PC-9 (cell line): ENCODE measurements around the gene TYSND1. TPM values are rescaled to one million over a fixed set of nuclear protein-coding genes. Genes with fewer than 3 reads are reported as not detected.
"Not testable (repeated sequence)": the region's sequence is repeated elsewhere in the genome, so short reads cannot be mapped to it uniquely, and the experiment has no call there.

Experiments
- BruUV-seq: library from RNA; stranded (reverse); fragments of 400-500 nt; replicated peaks from 2 replicates; lab custom pipeline; 2021; lab: Mats Ljungman, UMichigan
- CTCF ChIA-PET: fragments of 300-600 bp; sonication (Branson Sonifier 250); formaldehyde crosslinking; loops from one replicate; lab custom pipeline; 2022; ENCODE audit warnings: antibody characterized with exemption; lab: Charles Lee
- POLR2A ChIA-PET: fragments of 300-600 bp; sonication (Branson Sonifier 250); formaldehyde crosslinking; loops from one replicate; lab custom pipeline; 2022; ENCODE audit warnings: antibody characterized with exemption; ENCODE audit not compliant: unreplicated experiment; lab: Charles Lee
- DNase-seq, 2 experiments: peaks; one replicate each; pipeline versions ENCODE4 v3.0.0 to v3.0.0-alpha.2; 2015 to 2022; ENCODE audit warnings: mixed read lengths in 1 of 2
- H2AFZ ChIP-seq: fragments of 200-600 bp; sonication (generic); 2 replicates; pipeline ENCODE4 v1.8.1; 2017; ENCODE audit warnings: antibody characterized with exemption
- H3F3A ChIP-seq: fragments of 200-600 bp; sonication (generic); 2 replicates; pipeline ENCODE4 v1.8.1; 2017; ENCODE audit warnings: antibody characterized with exemption, mild to moderate bottlenecking, low read depth; ENCODE audit not compliant: insufficient read depth
- H3K27ac ChIP-seq: fragments of 200-600 bp; sonication (generic); 2 replicates; pipeline ENCODE4 v1.6.1; 2016; ENCODE audit warnings: mixed run types
- H3K27me3 ChIP-seq: fragments of 200-600 bp; sonication (generic); 2 replicates; pipeline ENCODE4 v1.6.1; 2016; ENCODE audit warnings: low read depth, mixed run types; ENCODE audit not compliant: insufficient read depth
- H3K36me3 ChIP-seq: fragments of 200-600 bp; sonication (generic); 2 replicates; pipeline ENCODE4 v1.6.1; 2016; ENCODE audit warnings: low read depth, mixed run types
- H3K4me1 ChIP-seq: fragments of 200-600 bp; sonication (generic); replicated peaks from 2 replicates; pipeline ENCODE4 v1.6.1; 2016; ENCODE audit warnings: mixed run types; ENCODE audit not compliant: insufficient read depth
- H3K4me2 ChIP-seq: fragments of 200-600 bp; sonication (generic); 2 replicates; pipeline ENCODE4 v1.6.1; 2017; ENCODE audit warnings: mixed run types
- H3K4me3 ChIP-seq: fragments of 200-600 bp; sonication (generic); 2 replicates; pipeline ENCODE4 v1.6.1; 2016; ENCODE audit warnings: mixed run types
- H3K79me2 ChIP-seq: fragments of 200-600 bp; sonication (generic); 2 replicates; pipeline ENCODE4 v1.6.1; 2017; ENCODE audit warnings: low read depth, mixed run types
- H3K9me2 ChIP-seq: fragments of 200-600 bp; sonication (generic); 2 replicates; pipeline ENCODE4 v1.8.1; 2017; ENCODE audit warnings: mild to moderate bottlenecking; ENCODE audit not compliant: insufficient read depth
- H3K9me3 ChIP-seq: fragments of 200-600 bp; sonication (generic); 2 replicates; pipeline ENCODE4 v1.8.1; 2016; ENCODE audit warnings: low read depth; ENCODE audit not compliant: insufficient read depth
- H4K20me1 ChIP-seq: fragments of 200-600 bp; sonication (generic); 2 replicates; pipeline ENCODE4 v1.8.1; 2017; ENCODE audit not compliant: insufficient read depth
- EZH2 ChIP-seq: fragments of 200-600 bp; sonication (generic); IDR thresholded peaks from 2 replicates; pipeline ENCODE4 v1.8.0; 2017; ENCODE audit warnings: antibody characterized with exemption, low read depth
- intact Hi-C: fragments of 100-400 bp; cut with micrococcal nuclease; formaldehyde crosslinking; loops from one replicate; pipeline ENCODE4 v1.10.0; 2022; ENCODE audit not compliant: unreplicated experiment
- total RNA-seq: library from RNA; stranded (reverse); gene quantifications from 2 replicates; pipeline ENCODE4 v1.2.3, GENCODE V29; 2021
- TF ChIP-seq, protein P1 (sequence below): fragments of 200-600 bp; sonication (generic); conservative IDR thresholded peaks from 2 replicates; pipeline ENCODE4 v1.6.1; 2017; ENCODE audit warnings: mixed run types, antibody characterized with exemption, mild to moderate bottlenecking, moderate library complexity

The TYSND1 gene
- total RNA-seq, 1 experiment from 2014 or later: 28.0 TPM

DNA sequence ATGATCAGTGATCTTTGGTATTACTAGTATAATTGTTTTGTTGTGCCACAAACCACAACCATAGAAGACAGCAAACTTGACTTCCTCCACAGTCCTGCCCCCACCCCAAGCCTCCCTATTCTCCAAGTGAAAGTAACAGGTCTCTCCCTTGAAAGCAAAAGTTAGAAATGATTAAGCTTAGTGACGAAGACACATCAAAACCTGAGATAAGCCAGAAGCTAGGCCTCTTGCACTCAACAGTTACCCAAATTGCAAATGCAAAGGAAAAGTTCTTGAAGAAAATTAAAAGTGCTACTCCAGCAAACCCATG, 16.3 kb upstream of the TYSND1 start:
- Histone ChIP-seq H4K20me1 (peaks cover 70% of the 10 kb centered on the region), H3K4me1 (peaks cover 3% of the 10 kb centered on the region; the same call in 1 of the 2 replicates), H3K27me3 (no peaks in the 10 kb centered on the region), H2AFZ (no peak overlapping the region), H3K36me3 (peaks cover 62% of the 10 kb centered on the region), H3K9me2 (no peaks in the 10 kb centered on the region), H3K79me2 (peaks cover 79% of the 10 kb centered on the region), H3K4me2 (no peak overlapping the region), H3K27ac (no peak overlapping the region), H3F3A (peaks cover 10% of the 10 kb centered on the region; the same call in 1 of the 2 replicates), H3K4me3 (no peak overlapping the region), H3K9me3 (no peaks in the 10 kb centered on the region)
- CTCF ChIA-PET: no interaction called here
- intact Hi-C loops: no loop called here
- no peak for DNase-seq
- no peak for TF ChIP-seq EZH2
- TF ChIP-seq, protein P1, sequence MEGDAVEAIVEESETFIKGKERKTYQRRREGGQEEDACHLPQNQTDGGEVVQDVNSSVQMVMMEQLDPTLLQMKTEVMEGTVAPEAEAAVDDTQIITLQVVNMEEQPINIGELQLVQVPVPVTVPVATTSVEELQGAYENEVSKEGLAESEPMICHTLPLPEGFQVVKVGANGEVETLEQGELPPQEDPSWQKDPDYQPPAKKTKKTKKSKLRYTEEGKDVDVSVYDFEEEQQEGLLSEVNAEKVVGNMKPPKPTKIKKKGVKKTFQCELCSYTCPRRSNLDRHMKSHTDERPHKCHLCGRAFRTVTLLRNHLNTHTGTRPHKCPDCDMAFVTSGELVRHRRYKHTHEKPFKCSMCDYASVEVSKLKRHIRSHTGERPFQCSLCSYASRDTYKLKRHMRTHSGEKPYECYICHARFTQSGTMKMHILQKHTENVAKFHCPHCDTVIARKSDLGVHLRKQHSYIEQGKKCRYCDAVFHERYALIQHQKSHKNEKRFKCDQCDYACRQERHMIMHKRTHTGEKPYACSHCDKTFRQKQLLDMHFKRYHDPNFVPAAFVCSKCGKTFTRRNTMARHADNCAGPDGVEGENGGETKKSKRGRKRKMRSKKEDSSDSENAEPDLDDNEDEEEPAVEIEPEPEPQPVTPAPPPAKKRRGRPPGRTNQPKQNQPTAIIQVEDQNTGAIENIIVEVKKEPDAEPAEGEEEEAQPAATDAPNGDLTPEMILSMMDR: no peak
- BruUV-seq: no TSS peak
- POLR2A ChIA-PET: no interaction called here

DNA sequence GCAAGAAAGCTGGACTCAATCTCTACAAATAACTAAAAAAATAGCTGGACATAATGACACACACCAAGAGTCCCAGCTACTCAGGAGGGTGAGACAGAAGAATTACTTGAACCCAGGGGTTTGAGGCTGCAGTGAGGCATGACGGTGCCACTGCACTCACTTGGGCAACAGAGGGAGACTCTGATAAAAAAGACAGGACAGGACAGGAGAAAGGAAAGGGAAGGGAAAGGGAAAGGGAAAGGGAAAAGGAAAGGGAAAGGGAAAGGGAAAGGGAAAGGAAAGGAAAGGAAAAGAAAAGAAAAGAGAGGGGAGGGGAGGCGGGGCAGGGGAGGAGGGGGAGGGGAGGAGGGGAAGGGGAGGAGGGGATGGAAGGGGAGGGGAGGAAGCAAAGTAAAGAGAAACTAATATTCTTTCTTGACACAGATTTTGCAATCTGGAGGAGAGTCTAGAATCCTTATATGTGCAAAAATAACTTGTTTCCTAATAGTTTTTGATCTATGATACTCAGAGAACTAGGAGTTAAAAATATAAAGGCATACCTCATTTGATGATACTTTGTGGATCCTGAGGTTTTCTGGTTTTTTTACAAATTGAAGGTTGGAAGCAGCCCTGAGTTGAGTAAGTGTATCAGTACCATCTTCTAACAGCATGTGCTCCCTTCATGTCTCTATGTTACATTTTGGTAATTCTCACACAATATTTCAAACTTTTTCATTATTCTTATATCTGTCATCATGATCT, 15.8 kb upstream of the TYSND1 start:
- no peaks in the 10 kb centered on the region for H3K9me3 ChIP-seq
- H3K4me3 ChIP-seq: no peak overlapping the region
- H3K4me2 ChIP-seq: no peak overlapping the region
- no peaks in the 10 kb centered on the region for H3K9me2 ChIP-seq
- BruUV-seq: no TSS peak
- TF ChIP-seq, protein P1: no peak
- no peak for TF ChIP-seq EZH2
- H3K4me1 ChIP-seq: no peaks in the 10 kb centered on the region
- intact Hi-C loops: no loop called here
- H3K79me2 ChIP-seq: peaks cover 74% of the 10 kb centered on the region
- H3K27me3 ChIP-seq: no peaks in the 10 kb centered on the region
- peaks cover 10% of the 10 kb centered on the region; the same call in 1 of the 2 replicates for H3F3A ChIP-seq
- ChIA-PET POLR2A (no interaction called here), CTCF (no interaction called here)
- peaks cover 59% of the 10 kb centered on the region for H3K36me3 ChIP-seq
- no peak overlapping the region for H3K27ac ChIP-seq
- no peak overlapping the region for H2AFZ ChIP-seq
- peaks cover 65% of the 10 kb centered on the region for H4K20me1 ChIP-seq
- no peak for DNase-seq

DNA sequence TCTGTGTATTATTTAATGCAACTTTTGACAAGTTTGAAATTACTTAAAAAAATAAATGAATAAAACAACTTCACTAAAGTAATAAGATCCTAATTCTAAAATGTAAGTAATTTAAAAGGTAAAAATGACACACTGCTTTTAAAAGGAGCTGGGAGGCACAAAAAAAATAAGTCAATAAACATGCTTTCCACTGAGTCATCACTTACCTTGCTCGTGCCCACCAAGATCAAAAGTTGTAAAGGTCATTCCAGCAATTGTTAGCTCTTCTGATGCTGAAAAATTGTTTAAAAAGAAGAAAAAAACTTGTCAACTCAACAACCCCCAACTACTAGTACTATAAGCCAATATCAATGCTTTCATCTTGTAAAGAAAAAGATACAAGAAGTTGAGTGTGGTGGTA, 14.3 kb upstream of the TYSND1 start:
- Histone ChIP-seq H3K4me3 (no peak overlapping the region), H3K36me3 (peaks cover 53% of the 10 kb centered on the region), H3K27me3 (no peaks in the 10 kb centered on the region), H3F3A (peaks cover 10% of the 10 kb centered on the region; the same call in 1 of the 2 replicates), H3K27ac (no peak overlapping the region; the same call in 1 of the 2 replicates), H3K4me1 (no peaks in the 10 kb centered on the region), H3K9me2 (no peaks in the 10 kb centered on the region), H3K79me2 (peaks cover 59% of the 10 kb centered on the region), H4K20me1 (peaks cover 50% of the 10 kb centered on the region), H3K4me2 (no peak overlapping the region), H2AFZ (no peak overlapping the region), H3K9me3 (no peaks in the 10 kb centered on the region)
- CTCF ChIA-PET: no interaction called here
- POLR2A ChIA-PET: no interaction called here
- no TSS peak for BruUV-seq
- TF ChIP-seq EZH2: no peak
- TF ChIP-seq, protein P1: no peak
- no peak for DNase-seq
- intact Hi-C loops: no loop called here

DNA sequence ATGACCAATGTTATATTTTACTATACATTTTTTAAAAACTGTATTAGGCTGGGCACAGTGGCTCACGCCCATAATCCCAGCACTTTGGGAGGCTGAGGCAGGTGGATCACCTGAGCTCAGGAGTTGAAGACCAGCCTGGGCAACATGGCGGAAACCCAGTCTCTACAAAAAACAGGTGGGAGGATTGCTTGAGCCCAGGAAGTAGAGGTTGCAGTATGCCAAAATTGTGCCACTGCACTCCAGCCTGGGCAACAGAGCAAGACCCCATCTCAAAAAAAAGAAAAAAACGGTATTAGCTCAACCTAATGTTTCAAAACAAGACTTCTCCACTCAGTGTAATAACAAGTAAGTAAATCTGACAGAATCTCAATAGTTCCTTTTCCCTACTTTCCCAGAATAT, 12.9 kb upstream of the TYSND1 start:
- peaks cover 61% of the 10 kb centered on the region for H3K36me3 ChIP-seq
- H3K4me3 ChIP-seq, BruUV-seq, H3K27ac ChIP-seq, H3K9me3 ChIP-seq, H3K4me1 ChIP-seq, H3K27me3 ChIP-seq, DNase-seq, H3F3A ChIP-seq, H2AFZ ChIP-seq, H3K9me2 ChIP-seq, H3K4me2 ChIP-seq, CTCF ChIA-PET, intact Hi-C loops: not testable (repeated sequence)
- H3K79me2 ChIP-seq: peaks cover 47% of the 10 kb centered on the region
- peaks cover 41% of the 10 kb centered on the region for H4K20me1 ChIP-seq
- POLR2A ChIA-PET: interaction anchor here (0.6 kb wide), 1 partner anchor 162 kb away, joined by 3 read pairs; no protein-coding TSS in a partner anchor
